AG04450 (cell line): ENCODE data around the gene PHF20. TPM values are rescaled to one million over a fixed set of nuclear protein-coding genes. Genes with fewer than 3 reads are reported as not detected.

Experiments used
- CTCF ChIA-PET: fragments of 300-600, 350-600 bp; formaldehyde crosslinking; extraction: SDS; loops from one replicate; lab custom pipeline; 2022; ENCODE audit warnings: antibody characterized with exemption, inconsistent platforms; lab: Charles Lee
- POLR2A ChIA-PET: fragments of 350-600 bp; formaldehyde crosslinking; extraction: SDS; loops from one replicate; lab custom pipeline; 2021; ENCODE audit warnings: antibody characterized with exemption, inconsistent platforms; lab: Yijun Ruan, JAX
- DNase-seq: peaks from one replicate; pipeline ENCODE4 v3.0.0-alpha.2; 2011; ENCODE audit warnings: low read depth, low spot score
- H3K27ac ChIP-seq: one replicate; pipeline ENCODE4 v1.5.1; 2012; ENCODE audit warnings: low read depth, low read length, control low read depth
- H3K27me3 ChIP-seq: one replicate; pipeline ENCODE4 v1.6.0; 2012; ENCODE audit warnings: low read length; ENCODE audit not compliant: control insufficient read depth, insufficient read depth
- H3K4me3 ChIP-seq: 2 replicates; pipeline ENCODE4 v1.5.1; 2011; ENCODE audit warnings: mild to moderate bottlenecking, low read depth, low read length, control low read depth
- H3K9me3 ChIP-seq: 2 replicates; pipeline ENCODE4 v1.5.1; 2012; ENCODE audit warnings: low read length; ENCODE audit not compliant: control insufficient read depth, insufficient read depth
- CTCF ChIP-seq: IDR thresholded peaks from 2 replicates; pipeline ENCODE4 v1.5.1; 2011; ENCODE audit warnings: low read depth, low read length, control low read depth, inconsistent platforms
- polyA plus RNA-seq: library from polyadenylated mRNA; depleted of rRNA; stranded (reverse); fragments of >200 nt; gene quantifications from 2 replicates; pipeline ENCODE4 v1.2.3, GENCODE V29; 2011

The PHF20 gene
- polyA plus RNA-seq, 1 experiment, result 30.6 TPM

DNA sequence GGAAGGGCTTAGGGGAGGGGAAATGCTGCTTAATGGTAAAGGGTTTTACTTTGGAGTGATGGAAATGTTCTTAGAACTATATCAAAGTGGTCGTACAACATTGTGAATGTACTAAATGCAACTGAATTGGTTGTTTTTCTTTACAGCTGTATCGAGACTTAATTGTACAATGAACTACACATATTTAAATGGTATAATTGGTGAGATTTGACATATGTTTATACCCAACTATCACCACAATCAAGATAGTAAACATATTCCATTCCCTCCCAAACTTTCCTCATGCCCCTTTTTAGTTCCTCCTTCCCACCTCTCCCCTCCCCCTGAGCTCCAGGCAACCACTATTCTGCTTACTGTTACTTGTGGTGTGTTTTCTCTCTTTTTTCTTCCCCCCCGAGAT, 138.4 kb downstream of the PHF20 start:
- H3K4me3 ChIP-seq, result no peak overlapping the region
- DNase-seq, result no peak
- no peaks in the 10 kb centered on the region for H3K9me3 ChIP-seq
- H3K27me3 ChIP-seq, result no peaks in the 10 kb centered on the region
- ChIA-PET POLR2A (interaction anchor here (0.6 kb wide), 1 partner anchor 178 kb away, joined by 3 read pairs; no protein-coding TSS in a partner anchor), CTCF (no interaction called here)
- H3K27ac ChIP-seq, result no peak overlapping the region
- TF ChIP-seq CTCF, result no peak

DNA sequence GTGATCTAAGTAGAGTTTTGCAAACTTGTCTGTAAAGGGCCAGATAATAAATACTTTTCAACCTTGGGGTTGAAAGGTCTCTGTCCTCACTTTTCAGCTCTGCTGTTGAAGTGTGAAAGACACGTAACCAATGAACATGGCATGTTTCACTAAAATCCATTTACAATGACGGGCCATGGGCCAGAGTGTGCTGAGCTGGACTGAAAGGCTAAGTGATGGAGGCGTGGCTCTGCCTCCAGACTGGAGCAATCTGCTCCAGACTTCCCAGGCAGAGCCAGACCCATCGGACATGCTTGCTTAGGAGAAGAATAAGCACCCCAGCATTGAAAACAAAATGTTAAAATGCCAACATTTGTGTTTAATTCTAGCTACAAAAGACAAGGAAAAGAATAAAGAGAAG, 141.1 kb downstream of the PHF20 start:
- no peak for TF ChIP-seq CTCF
- H3K4me3 ChIP-seq, result no peak overlapping the region
- H3K9me3 ChIP-seq, result no peaks in the 10 kb centered on the region
- H3K27ac ChIP-seq, result no peak overlapping the region
- ChIA-PET CTCF (no interaction called here), POLR2A (no interaction called here)
- no peak for DNase-seq
- no peaks in the 10 kb centered on the region for H3K27me3 ChIP-seq

DNA sequence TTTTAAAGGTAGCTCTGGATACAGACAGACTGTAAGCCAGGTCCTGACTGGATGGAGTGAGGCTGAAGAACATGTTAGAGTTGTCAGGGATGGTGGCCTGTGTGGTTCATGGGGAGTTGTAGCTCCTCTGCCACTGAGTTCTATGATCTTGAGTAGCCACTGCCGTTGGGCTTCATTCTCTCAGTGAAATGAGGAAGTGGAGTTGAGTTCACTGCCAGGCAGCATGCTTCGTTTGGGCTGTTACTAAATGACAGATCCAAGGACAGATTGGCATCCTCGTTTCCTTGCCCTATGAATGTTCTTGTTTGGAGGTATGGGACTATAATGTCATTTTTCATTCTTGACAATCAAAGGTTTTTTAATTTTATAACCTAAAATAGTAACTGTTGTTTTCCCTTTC, 145.3 kb downstream of the PHF20 start:
- ChIA-PET POLR2A (interaction anchor here (1.3 kb wide), 1 partner anchor 37 kb away, joined by 3 read pairs; the partner anchor contains the start of gene SCAND1), CTCF (no interaction called here)
- no peak overlapping the region for H3K4me3 ChIP-seq
- no peaks in the 10 kb centered on the region for H3K27me3 ChIP-seq
- DNase-seq, result no peak
- H3K27ac ChIP-seq, result no peak overlapping the region
- TF ChIP-seq CTCF, result no peak
- H3K9me3 ChIP-seq, result no peaks in the 10 kb centered on the region

- DNase-seq, result no peak
- no peak overlapping the region for H3K4me3 ChIP-seq
- no peaks in the 10 kb centered on the region for H3K9me3 ChIP-seq
- ChIA-PET CTCF (no interaction called here), POLR2A (no interaction called here)
- H3K27ac ChIP-seq, result no peak overlapping the region
- H3K27me3 ChIP-seq, result no peaks in the 10 kb centered on the region
- TF ChIP-seq CTCF, result no peak
Observed at GRCh38 chr20:35918021-35918420, 146.2 kb downstream of the PHF20 start.

DNA sequence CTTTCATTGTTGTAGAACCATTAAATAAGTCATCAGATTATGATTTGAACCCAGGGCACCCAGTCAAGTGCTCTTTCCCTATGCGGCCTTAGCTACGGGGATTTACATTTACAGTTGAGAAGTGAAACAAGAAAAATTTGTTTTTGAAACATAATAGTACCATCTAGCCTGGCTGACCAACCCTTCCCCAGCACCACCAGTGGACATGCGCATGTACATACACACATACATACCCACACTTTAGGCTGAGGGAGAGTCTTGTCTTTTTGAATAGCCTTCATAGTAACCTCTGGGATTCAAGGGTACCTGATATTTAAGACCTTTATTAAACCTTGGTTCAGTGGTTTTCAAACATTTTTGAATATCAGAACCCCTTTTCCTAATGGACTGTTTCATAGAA, 148.7 kb downstream of the PHF20 start:
- H3K27me3 ChIP-seq, result no peaks in the 10 kb centered on the region
- no peaks in the 10 kb centered on the region for H3K9me3 ChIP-seq
- no peak for TF ChIP-seq CTCF
- ChIA-PET POLR2A (no interaction called here), CTCF (interaction anchor here (0.6 to 1.3 kb wide), 2 partner anchors 34 to 341 kb away, joined by 3 to 4 read pairs; partner anchors contain the start of gene SCAND1)
- H3K4me3 ChIP-seq, result no peak overlapping the region
- H3K27ac ChIP-seq, result no peak overlapping the region
- no peak for DNase-seq
